Retina (tissue), 1 donor: ENCODE results near the gene STON2.

Experiments used
- DNase-seq: peaks from one replicate; pipeline ENCODE4 v3.0.0-alpha.2; 2016

The STON2 gene

DNA sequence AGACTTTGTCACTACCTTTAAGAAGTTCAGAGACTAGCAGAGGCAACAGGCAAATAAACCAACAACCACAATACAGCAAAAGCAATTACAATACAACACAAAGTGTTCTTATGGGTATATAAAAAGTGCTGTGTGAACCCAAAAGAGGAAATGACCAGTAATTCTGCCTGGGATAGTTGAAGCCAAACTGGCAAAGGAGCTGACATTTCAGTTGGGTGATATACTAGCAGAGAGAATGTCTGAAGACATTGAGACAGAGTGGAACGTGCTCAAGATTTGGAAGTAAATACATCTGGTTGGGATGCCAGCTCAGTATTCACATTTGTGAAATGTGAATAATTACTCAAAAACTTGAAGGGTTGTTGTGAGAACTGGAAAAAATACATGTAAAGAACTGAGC lies 98.8 kb downstream of the STON2 start:
- no peak for DNase-seq

DNA sequence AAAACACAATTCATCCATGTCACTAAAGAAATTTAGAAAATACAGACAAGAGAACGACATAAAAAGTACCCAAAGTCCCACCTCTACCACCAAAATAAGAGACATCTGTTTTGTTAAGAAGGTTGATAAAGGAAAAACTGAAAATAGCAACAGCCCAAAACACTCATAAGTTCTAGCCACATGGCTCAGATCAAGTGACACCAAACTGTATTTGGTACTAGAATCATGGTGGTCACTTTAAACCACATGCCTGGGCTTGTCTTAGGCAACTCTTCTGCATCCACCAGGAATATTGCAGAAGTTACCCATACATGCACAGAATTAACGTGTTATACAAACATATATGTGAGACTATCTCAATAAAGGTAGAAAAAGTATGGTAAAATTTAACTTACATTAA lies 101.2 kb downstream of the STON2 start:
- no peak for DNase-seq

DNA sequence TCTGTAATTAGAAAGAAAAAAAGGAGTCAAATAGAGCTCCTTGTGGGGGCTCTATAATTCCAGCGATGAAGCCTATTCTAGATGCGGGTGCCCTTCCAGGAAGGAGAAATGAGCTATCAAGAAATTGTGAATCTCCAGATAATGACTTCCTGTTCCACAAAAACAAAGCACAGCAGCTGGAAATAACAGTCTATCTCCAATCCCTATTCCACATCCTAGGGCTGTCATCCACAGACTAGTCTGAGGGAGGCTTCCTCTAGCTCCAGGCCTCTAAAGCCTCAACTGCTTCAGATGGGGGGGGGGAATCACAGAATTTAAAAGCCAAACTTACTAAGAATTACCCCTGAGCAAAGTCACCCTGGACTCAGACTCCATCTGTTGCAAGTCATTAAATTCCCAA lies 102.0 kb downstream of the STON2 start:
- DNase-seq = no peak

DNA sequence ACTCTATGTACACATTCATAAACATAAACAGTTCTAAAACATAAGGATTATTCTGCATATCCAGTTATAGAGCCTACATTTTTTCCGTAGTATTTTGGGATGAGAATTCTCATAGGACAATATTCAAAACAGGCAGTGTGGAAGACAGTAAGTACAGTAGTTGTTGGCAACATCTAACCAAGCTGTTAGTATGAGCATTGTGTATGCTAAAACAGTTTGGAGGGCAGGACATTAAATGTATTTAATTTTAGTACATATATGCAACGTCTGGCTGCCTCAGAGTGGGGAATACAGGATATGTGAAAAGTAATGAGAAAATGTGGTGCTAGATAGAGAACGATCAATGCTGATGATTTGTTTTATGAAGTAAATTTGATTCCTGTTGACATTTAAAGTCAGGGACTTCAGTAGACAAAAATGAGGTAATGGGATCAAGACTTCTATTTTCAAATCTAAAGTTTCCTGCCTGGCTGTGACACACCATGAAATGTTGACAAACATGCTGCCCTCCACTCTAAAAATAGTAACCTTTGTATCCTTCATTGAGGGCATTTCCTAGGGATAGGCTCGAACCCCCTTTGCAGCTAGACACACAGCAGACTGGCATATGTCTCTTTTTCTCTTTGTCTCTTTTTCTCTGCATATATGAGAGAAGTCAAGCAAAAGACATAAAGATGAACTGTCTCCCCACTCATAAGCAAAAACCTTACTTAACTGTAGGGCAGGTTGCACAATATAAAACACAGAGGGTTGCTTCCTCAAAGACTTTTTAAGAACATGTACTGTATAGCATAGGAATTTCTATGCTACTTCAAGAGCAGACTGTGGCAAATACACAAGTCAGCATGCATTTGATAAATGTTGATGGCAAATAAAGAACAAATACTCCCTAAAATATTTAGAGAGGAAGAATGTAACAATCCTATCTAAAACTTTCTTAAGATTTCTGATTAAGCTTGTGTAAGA lies 103.9 kb downstream of the STON2 start:
- DNase-seq = no peak

DNA sequence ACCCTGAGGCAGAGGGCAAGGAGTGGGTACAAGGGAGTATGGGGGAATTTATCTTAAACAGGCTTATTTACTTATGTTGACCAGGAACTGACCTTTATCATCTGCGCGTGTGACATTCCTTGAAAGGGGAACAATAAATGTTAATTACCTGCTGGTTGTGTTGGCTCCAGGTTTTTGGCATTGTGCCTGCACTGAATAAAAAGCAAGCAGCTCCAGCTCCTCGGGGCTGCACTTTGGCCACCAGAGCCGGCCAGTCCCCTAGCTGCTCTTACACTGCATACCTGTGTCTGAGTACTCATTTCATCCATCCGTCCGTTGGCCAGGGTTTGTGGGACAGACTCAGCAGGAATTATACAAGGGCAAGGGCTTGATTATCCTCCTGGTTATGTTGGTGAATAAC lies 110.6 kb downstream of the STON2 start:
- no peak for DNase-seq

DNA sequence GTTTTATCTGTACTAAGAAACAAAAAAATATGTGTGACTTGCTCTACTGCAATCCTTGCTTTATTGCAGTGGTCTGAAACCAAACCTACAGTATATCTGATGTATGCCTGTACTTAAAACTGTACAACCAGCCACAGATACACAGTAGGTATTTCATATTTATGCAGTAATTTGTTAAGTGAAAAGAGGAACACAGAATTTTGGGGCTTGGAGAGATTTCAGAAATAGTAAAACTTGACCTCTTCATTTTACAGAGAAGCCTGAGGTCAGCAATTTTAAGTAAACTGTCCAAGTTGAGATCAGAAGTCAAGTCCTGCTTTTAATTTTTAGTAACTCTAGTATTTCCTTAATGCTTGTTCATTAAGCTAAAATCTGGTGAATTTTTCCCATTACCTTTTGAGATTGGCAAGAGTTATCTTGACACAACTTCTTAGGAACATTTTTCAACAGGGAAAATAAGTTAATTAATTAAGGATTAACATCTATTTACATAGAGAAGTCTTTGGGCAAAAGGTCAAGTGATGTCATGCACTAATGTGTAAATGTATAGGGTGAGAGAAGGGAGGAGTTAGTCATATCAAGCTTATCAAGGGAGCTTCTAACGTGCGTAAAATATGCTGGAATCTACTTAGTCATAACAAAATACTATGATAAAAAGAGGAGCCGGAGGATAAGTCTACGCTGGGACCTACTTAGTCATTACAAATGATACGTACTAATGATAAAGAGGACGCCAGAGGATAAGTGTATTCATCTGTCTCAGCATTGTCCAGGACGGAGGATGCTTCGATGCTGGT lies 113.4 kb downstream of the STON2 start:
- no peak for DNase-seq

DNA sequence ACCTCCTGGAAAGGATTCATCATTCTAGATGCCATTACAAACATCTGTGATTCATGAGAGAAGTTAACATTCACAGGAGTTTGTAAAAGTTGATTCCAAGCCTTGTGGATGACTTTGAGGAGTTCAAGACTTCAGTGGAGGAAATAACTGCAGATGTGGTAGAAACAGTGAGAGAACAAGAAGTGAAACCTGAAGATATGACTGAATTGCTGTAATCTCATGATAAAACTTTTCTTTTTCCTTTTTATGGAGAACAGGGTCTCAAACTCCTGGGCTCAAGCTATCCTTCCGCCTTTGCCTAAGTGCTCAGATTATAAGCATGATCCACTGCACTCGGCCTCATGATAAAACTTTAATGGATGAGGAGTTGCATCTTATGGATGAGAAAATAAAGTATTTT lies 114.9 kb downstream of the STON2 start:
- no peak for DNase-seq

DNA sequence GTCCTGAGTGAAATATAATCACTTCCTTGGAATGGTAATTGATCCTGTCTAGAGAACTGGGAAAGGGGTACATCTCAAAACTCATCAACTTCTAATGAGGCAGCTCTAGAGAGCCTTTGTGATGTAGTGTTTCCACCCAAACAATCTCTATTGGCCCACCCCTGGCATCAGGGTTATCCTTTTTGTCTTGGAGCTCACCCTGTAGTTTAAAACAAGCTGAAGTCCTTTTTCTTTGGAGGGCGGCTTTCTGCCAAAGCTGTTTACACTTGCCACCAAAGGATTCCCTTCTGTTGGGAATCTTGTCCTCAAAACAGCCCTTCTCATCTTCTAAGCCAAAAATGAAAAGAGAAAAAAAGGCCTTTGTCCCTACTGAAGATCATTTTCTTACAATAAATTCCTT lies 118.8 kb downstream of the STON2 start:
- no peak for DNase-seq

DNA sequence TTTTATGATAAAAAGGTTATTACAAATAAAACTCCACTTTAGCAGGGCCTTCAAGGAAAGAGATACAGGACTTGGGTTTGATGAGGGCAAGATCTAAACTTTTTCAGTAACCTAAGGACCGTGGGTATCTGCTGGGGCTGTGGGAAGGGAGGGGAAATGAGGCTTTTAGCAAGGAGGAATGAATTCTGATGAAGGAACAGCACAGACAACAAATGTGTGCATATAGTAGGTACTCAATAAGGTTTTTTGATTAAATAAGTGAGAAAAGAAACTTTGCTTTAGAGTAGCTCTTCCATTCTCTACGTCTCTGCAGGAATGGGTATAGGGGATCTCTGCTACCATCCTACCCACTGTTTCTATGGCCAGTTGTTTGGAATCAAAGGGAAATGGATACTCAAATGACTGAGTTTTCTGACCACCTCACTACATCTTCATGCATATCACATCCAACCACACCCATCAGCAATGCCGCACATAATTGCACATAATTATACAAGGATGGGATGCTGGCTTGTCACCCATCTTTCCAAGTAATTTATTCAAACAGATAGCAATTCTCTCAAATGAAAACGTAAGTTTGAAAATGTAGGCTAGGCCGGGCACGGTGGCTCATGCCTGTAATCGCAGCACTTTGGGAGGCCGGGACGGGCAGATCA lies 119.9 kb downstream of the STON2 start:
- DNase-seq = no peak

DNA sequence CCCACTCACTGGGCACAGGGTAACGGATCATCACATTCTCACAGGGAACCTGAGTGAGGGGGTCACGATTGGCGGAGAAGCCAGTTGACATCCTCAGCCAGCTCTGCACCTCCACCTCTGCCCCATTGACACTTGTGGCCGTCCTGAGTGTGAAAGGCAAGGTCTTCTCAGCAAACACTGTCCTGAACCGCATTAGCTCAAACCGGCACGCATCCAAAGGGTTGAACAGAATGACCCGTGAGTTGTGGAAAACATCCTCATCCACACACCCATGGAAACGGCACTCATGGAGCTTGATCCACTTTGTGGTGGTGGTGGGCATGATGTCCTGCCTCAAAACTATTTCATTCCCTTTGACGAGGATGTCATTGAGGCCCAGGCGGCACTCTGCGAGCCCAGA lies 123.0 kb downstream of the STON2 start:
- no peak for DNase-seq

DNA sequence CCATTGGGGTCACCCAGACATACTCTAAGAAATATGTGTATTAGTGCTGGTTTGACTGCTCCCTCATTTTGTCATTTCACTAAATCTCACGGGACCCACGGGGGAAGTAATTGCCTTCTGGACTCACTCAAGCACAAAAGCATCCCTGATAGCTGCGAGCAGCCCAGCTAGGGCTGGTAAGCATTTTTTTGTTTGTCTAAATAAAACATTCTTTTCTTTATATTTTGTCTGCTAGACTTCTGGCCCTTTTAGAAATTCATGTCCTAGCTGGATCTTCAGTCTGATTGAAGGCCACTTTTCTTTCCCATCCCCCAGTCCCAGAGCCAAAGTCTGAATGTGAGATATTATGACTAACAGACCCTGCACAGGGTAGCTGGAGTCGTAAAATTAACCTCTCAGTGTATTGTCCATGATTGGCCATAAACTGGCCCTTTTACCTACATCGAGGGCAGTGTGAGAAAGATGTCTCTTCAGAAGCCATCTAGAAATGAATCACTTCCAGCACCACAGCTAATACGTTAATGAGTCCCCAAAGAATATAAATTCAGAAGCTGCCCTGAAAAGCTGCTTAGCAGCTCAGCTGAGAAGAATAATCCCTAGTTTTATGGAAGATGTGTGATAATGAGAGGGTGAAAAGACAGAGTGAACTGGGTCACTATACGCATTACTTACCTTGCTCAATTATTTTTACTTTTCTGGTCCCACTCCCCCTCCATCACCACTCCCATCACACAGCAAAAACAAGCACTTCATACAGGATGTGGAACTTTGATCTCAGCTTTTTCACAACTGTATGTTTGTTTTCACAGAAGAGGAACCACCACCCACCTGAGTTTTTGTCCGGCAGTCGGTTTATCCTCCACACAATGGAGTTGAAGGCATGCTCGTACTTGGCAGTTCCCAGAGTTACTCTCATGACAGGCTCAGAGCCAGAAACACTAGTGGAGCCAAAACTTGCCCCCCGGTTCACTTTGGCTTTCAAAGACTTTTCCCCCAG lies 123.8 kb downstream of the STON2 start:
- DNase-seq = peak; percentile 77

DNA sequence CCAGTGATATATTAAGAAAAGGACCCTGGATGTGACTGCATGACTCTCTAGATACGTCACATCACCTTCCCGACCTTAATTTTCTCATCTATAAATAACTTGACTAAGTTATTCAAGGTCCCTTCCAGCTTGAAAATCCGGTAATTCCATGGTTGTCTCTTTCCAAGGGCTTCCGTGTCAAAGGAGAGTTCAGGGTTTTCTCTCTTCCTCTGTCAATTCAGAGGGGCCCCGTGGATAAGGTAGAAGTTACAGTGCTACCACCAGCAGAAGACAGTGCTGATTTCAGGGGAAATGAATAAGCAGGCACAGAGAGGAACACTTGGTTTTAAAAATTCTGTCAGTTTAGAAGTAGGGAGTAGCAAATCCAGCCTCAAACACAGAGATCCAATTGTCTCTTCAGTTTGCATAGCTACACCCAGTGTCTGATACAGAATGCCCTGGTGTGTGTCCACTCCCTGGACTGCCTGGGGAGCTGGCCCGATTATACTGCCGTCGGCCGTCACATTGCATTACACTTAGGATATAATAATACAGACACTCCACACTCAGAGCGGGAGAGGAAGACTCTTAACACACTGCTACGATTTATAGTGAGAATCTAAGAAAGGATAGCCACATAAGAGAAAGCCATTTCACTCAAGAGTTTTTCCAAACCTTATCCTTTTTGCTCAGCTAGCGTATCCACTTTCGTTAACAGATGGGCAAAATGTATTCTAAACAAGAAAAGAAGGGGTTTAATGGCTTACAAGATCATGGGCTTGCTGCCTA lies 124.6 kb downstream of the STON2 start:
- peak; percentile 81 for DNase-seq

DNA sequence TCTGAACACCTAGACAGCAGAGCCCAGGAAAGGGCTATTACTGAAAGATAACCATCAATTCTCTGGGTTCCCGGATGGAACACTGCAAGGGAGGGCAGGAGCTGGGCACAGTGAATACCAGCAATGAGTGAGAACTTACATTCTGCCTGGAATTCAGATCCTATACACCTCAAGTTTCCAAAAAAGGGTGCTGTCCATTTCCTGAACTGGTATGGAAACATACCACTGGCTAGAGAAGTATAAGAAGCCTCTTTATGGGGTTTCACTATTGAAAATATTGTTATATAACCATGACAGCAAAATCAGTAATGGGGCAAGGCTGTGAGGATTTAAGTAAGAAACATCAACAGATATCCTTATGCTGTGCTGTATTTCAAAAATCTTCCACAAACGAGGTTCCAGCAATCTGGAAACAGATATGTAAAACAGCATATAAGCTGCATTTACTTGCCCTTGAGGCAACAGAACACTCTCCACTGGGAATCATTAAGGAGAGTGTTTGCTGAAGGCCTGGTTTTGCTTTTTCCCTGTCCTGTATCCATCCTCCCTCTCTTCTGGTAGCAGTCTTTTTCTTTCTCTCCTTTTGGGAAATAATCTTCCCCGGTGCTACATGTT lies 126.1 kb downstream of the STON2 start:
- DNase-seq = no peak

DNA sequence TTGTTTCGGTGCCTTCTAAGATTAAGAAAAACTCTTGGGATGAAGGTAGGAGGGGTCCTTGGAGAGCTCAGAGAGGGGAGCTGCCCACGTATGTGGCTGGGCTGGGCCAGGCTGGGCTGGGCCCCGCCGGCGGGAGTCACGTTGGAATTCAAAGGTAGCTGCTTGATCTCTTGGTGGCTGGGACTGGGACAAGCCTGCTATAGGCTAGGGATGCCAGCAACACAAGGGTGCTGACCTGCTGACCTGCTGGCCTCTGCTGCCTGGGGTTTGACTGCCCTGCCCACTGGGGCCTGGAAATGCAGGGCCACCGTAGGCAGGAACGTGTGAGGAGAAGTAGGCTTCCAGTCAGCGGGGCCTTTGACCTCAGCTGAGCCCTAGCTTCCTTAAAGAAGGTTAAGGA lies 126.6 kb downstream of the STON2 start:
- no peak for DNase-seq

DNA sequence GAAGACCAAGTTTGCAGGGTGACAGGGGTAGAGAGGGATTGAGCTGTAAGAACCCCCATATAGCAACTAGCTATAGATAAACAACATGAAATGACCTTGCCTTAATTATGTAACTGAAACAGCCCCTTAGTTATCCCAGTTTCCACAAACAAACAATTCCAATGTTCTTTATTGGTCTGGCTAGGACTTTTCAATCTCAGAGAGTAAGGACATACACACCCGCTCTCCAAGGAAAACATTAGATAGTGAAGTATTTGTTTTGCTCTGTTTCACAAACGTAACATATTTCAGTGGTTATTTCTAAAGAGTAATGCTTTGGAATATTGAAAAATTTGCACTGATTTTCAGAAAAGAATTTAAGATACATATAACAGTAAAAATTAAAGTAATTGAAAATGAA lies 127.8 kb downstream of the STON2 start:
- no peak for DNase-seq

DNA sequence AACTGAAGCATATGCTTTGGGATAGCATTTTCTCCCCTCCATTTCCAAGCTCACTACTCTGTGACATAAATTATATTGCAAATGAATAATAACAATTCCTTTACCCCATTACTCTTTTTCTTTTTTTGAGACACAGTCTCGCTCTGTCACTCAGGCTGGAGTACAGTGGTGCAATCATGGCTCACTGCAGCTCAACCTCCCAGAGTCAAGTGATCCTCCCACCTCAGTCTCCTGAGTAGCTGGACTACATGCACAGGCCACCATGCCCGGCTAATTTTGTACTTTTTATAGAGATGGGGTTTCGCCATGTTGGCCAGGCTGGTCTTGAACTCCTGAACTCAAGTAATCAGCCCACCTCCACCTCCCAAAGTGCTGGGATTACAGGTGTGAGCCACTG lies 130.1 kb downstream of the STON2 start:
- no peak for DNase-seq

DNA sequence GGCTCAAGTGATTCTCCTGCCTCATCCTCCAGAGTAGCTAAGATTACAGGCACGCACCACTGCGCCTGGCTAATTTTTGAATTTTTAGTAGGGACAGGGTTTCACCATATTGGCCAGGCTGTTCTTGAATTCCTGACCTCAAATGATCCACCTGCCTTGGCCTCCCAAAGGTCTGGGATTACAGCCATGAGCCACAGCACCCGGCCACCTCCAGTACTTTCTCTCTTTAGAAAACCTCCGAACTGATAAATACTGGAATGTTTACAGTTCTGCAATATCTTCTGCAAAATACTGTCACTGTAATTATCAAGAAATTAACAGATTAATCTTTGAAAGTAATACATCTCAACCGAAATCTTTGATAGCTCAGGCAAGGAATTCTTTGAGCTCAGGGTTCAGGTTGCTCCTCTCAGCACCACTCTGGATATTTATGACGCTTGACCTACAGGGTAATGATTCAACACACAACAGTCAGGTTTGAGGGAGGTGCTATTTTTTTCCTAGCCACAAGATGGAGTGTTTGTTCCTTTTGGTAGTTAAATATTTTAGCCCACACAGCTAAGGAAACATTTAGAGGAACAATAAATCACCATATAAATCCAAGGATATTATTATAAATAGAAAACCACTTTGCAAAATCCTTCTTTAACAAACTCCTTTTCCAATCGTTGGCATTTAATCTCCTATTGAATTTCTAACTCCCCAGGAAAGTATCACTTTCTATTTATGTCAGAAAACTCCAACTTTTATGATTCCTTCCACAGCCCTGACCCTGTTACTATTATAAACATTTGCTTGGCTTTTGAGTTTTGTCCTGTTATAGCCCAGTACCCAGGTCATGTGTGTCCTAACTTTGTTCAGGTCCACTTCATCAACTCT lies 130.8 kb downstream of the STON2 start:
- peak; percentile 70 for DNase-seq

DNA sequence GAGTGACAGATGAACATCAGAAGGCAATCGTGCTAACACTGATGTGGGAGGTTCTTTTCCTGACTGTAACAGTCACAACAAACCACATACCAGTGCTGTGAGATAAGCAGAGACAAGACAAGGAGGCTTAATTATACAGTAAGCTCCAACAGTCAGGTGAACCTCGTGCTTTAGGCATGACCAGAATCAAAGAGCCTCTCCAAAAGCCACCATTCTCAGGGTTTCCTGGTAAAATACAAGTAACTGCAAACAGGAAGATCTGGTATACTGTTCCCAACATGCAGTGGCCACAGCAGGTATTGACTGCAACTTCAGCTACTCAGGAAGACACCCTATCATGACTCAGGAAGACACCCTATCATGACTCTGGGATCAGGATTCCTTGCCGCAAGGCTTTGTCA lies 132.1 kb downstream of the STON2 start:
- DNase-seq = no peak

DNA sequence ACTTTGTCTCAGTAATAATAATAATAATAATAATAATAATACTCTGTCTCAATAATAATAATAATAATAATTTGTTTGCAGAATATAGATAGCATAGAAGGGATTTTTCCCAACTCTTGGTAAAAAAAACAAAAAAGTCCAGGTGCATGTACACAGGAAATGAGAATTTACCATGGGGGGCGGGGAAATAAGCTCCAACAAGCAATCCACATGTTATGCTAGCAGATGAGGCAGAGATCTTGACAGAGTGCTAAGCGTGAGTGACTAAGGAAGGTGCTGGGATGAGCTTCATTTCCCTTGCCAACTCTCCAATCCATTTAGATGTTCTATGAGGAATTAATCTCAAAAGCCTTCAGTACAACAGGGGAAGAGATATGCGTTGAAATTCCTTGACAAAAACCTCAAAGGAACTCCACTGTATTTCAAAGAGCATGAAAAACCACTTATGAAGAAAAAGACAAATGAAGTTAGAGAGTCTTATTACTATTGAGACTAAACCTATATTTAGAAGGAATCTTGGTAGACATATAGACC lies 134.4 kb downstream of the STON2 start:
- no peak for DNase-seq

DNA sequence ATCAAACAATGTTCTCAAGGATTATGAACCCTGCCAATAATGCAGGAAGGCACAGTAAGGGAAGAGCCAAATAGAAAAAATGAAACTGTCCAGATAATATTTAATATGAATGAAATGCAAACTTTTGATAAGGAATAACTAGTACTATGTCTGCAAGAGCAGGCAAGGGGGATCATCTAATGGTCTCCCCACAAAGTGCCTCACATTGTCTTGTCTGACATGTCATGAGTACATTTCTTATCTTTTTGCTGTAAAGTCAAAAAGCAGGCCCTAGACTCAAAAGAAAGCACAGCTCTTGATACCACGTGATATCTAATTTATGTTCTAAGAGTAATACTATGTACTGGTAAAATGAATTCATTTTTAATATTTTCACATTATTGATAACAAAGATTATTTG lies 135.5 kb downstream of the STON2 start:
- DNase-seq = no peak
